Limb (tissue), 2 donors: Measurements from ENCODE around the gene DCBLD2.
A peak's percentile ranks its signal among the peaks of the same experiment; 100 is the strongest.

Experiments
- DNase-seq, 2 donors: peaks; one replicate each; pipeline ENCODE4 v3.0.0-alpha.2; 2016; ENCODE audit errors: extremely low spot score in 2 of 2

DCBLD2 gene, protein sequence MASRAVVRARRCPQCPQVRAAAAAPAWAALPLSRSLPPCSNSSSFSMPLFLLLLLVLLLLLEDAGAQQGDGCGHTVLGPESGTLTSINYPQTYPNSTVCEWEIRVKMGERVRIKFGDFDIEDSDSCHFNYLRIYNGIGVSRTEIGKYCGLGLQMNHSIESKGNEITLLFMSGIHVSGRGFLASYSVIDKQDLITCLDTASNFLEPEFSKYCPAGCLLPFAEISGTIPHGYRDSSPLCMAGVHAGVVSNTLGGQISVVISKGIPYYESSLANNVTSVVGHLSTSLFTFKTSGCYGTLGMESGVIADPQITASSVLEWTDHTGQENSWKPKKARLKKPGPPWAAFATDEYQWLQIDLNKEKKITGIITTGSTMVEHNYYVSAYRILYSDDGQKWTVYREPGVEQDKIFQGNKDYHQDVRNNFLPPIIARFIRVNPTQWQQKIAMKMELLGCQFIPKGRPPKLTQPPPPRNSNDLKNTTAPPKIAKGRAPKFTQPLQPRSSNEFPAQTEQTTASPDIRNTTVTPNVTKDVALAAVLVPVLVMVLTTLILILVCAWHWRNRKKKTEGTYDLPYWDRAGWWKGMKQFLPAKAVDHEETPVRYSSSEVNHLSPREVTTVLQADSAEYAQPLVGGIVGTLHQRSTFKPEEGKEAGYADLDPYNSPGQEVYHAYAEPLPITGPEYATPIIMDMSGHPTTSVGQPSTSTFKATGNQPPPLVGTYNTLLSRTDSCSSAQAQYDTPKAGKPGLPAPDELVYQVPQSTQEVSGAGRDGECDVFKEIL

DNA sequence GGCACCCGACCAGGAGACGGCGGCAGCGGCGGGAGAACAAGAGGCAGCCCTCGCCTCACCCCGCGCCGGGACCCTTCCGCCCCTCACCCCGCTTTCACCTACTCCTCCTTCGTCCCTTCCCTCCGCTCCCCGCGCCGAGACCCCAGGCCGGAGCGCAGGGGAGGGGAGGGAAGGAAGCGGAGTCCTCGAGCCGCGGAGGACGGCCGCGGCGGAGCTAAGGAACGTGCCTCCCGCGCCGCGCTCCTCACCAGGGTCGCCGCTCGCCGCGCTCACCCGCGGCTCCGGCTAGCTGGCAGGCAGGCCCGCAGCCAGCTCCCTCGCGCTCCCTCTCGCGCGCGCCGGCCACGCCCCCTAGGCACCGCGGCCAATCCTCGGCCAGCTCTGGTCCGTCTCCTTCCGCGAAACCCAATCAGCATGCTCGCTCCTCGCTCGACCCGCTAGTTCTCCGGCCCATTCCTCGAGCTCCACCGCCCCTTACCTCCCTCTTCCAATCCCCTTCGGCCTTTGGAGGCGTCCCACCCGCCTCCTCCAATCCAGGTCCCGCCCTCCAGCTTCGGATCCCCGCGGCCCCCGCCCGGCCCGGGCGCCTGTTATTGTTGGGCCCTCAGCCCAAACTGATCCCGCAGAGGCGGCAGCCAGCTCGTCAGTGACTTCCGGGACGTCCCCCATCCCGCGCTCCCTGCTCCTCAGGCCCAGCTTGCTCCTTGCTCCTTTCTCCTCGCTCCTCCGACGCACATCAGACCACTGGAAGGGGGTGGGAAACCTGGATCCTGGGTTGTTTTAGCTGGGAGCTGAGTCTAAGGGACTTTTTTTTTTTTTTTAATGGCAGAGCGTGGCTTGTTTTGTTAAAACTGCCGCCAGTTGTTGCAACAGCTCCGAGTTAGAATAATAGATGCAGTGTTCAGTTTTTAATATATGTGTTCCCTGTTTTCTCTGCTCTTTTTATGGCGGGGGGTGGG, at the start of gene DCBLD2:
DCBLD2 (minus strand) TSS at position 304 of the 959 bp plus-strand sequence. CDS start 369 bp downstream, outside the sequence.
- peak; percentile 98 to 99 for DNase-seq

DNA sequence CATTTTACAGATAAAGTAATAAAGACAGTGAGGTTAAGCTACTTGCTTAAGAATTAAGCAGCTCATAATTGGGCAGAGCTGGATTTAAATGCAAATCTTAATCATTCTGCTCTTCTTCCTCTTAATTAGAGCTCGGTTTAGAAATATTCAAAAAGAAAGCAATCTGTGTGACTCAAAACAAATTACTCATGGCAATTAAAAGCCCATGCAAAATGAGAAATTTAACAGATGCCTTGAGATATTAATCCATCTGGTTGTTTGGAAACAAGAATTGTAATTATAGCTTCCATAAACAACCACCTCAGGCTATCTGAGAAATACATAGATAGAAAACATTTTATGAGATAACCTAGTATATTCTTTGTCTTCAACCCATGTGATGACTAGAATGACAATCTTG, 44.2 kb upstream of the DCBLD2 start:
- DNase-seq, result no peak

DNA sequence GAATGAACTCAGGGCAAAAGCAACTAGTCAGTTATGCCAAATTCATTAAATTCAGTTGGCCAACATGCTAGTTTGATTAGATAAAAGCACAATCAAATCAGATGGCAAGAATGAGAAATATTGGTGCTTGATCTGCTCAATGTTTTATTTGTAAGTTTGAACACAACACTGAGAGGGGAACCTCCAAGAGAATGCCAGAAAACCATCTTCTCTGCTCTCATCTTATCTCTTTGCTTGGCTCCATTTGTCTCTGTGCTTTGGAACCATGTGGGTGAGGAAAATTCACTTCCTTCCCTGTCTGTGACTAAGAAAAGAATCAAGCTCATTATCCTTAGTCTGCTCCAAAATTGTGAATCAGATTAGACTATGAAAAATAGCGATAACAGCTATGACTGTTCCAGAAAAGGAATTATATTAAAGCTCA, 43.6 kb upstream of the DCBLD2 start:
- DNase-seq, result no peak

DNA sequence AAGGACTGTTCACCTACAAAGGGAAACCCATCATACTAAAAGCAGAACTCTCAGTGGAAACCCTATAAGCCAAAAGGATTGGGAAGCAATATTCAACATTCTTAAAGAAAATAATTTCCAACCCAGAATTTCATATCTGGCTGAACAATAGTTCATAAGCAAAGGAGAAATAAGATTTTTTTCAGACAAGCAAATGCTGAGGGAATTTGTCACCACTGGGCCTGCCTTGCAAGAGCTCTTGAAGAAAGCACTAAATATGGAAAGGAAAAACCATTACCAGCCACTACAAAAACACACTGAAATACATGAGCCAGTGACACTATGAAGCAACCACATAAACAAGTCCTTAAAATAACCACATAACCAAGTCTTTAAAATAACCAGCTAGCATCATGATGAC, 28.9 kb upstream of the DCBLD2 start:
- no peak for DNase-seq

DNA sequence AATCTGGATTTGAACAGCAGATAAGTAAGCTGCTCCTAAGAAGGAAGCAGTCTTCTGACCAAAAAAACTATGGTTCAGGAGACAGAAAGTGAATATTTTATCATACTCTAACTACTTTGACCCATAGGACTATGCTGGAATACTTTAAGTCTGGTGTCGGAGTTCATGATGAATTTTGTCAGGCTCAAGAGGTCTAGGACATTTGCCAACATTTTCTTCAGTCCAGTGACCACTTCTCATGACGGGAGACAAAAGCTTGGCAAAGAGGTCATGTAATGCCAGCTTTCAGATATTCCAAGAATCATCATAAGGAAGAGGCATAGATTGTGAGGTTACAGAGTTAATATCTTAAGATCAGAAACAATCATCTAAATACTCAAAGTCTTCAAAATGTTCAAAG, 20.5 kb upstream of the DCBLD2 start:
- no peak for DNase-seq

DNA sequence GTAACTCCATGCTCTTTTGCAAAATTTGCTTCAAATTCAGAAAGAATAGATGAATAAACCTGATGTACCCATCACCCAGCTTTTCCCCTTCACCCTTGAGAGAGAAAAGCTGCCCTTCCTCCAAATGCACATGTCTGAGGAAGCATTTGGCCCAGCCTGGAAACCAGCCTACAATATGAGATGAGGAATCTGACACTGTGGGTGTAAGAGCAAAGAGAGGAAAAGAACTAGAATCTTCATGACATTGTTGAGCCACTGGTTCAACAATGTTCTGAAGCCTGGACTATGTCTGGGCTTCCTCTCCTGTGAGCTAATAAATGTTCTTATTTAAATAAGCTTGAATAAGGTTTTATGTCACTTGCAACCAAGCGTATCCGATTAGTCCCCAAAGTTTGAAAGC, 18.7 kb upstream of the DCBLD2 start:
- no peak for DNase-seq

DNA sequence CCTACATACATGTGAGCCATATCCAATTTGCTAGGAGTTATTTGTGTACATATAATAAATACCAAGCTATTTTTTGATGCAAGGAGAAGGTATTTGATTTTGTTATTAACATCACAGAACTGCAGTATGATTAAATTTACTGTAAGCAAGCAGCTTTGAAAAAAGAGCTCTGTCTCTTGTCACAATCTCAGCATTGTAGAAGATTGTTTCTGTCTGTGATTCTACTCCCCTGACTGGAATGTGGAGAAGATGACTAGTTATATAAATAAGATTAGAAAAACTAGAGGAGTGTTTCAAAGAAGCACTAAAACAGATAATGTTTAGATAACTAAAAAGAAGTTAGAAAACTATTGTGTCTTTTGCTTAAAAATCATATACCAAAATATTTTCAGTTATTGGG, 17.1 kb upstream of the DCBLD2 start:
- no peak for DNase-seq

DNA sequence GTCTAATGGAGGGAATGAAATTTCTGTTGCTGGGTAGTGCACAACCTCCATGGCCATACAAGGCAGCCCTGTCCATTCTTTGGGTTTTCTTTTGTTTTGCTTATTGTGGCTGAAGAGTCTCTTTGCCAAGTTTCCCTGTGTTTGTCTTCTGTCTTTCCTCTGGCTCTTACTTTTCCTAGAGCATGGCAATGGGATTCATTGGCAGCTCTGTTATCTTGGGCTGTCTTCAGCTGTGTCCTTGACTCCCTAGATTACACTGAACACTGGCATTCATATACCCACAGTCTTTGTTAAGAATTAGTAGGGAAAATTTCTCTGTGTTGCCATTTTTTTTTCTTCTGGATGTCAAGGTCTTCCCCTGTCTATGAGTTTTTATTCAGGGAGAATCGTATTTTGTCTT, 16.1 kb upstream of the DCBLD2 start:
- DNase-seq, result no peak

DNA sequence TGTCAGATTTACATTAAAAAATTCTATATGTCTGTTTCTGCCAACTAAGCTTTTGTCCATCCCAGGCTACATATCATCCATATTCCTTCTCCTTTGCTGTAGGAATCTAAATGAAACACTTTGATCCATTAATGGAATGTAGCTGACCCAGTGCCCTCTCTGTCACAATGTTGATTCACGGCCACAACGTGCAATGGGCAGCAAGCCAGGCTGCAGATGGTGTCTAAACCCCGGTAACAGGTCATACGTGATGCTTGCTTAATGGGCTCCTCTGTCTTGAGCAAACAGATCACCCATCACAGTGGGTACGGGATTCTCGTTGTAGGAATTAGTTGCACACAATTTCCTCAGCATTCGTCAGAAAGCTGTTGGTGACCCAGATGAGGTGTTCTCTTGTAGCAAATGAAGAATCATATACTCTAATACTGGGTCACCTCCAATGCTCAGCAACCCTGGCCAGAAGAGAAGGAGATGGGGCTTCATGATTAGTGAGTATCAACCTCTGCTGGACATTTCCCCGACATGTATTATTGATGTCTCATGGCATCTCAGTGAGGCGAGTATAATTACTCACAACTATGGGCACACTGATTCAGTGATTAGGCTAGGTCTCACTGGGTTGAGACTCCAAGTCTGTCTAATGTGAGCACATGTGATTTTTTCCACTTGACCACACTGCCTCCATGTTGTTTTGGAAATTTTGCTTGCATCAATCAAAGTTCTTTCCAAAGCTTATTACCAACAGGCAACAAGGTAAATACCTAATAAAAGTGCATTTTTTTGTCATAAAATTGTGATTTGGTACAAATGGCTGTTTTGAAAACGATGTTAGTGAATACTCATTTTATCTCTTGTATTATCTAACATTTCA, 12.9 kb upstream of the DCBLD2 start:
- no peak for DNase-seq

DNA sequence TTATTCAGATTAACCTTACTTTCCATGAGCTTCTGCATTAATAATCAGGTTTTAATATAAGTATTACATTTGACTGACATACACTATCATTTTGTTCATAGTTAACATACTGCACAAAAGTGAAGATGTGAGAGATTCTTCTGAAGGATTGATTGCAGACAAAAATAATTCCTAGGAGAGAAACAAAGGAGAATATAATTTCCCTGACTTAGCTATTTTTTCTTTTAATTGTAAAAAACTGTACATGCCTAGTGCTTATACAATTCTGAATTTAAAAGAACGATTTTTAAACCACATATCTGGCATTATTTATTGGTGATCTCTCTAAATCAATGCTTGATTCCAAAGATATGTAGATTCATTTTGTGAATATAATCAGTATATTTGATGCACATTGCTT, 11.0 kb upstream of the DCBLD2 start:
- no peak for DNase-seq

DNA sequence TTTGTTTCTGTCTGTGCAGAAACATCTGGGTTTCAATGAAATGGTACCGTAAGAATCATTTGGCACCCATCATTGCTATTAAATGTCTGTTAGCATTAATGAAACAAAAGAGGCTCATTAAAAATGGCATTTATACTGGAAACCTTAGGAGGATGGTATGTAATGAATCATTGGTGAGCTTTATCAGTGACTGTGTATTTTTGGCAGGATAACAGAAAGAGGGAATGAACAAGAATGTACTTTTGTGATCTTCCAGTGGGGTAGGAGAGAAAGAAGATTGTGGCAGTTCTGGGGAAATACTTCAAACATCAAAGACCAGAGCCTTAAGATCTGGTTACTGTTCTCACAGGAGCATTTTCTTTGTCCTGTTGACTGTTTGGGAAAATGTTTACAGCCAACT, 4.7 kb upstream of the DCBLD2 start:
- DNase-seq, result no peak

DNA sequence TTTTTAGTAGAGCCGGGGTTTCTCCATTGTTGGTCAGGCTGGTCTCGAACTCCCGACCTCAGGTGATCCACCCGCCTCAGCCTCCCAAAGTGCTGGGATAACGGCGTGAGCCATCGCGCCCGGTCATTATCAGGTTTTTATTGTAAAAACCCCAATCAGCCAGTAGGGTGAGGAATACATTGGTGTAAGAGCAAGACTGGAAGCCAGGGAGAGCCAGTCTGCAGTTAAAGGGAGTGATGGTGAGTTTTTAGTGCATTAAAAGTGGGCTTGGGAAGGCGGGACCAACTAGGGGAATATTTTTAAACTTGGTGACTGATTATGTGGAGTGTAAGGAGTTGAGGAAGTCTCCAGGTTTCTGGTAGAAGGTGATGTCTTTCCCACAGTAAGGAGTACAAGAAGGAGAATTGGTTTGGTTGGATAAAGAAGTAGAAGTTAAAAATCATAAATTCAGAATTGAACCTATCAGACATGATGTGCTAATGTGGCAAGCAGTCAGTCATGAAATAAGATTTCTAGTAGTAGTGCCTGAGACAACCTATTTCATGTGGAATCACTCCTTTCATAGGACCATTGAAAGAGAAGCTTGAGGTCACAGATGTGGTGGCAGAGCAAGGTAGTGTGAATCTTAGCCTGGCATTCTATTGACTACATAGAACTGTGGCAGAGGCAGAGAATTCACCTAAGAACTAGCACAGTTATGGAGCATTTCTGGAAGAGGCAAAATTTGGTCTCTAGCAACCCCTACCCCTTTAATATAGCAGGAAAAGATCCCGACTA, 2.4 kb upstream of the DCBLD2 start:
- DNase-seq, result no peak

DNA sequence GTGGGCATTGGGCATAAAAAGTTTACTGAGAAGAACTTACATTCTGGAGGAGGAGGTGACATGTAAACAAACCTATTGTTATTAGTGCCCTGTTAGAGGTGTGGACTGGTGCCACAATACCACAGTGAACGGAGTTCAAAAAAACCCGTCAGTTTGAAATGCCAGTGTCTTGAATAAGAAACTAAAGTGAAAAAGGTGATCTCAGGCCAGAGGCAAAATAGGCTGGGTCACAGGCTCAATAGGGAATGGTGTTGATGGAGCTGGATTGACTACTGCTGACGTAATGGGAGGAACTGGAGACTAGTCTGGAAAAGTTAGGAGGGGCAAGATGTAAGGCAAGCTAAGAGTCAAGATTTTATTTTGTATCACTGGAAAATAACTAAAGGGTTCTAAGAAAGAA, 1.6 kb upstream of the DCBLD2 start:
- no peak for DNase-seq

DNA sequence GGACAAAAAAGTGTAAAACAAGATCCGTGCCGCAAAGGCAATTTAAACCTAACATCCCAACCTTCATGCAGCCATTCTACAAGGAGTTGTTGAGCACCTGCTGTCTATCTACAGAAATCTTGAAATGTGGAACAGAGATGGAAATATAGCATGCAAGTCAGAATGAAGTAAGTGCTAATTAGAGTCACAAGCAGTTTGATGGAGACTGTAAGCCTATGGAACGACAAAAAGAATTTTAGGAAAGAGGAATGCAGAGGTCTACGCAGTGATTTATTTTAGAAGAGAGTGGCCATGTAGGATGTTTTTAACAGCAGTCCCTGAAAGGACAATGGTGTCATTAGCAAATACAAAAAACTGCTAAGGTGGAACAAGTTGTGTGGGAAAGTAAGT, 851 bp upstream of the DCBLD2 start:
- DNase-seq, result no peak

DNA sequence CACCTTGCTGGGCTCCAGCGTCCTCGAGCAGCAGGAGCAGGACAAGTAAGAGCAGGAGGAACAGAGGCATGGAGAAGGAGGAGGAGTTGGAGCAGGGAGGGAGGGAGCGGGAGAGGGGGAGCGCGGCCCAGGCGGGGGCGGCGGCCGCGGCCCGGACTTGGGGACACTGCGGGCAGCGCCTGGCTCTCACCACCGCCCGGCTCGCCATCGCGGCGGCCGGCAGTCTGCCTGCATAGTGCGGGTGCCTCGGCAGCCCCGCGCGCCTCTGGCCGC, 440 bp downstream of the DCBLD2 start:
- DNase-seq, result peak in 1 of 2 donors; percentile 47

DNA sequence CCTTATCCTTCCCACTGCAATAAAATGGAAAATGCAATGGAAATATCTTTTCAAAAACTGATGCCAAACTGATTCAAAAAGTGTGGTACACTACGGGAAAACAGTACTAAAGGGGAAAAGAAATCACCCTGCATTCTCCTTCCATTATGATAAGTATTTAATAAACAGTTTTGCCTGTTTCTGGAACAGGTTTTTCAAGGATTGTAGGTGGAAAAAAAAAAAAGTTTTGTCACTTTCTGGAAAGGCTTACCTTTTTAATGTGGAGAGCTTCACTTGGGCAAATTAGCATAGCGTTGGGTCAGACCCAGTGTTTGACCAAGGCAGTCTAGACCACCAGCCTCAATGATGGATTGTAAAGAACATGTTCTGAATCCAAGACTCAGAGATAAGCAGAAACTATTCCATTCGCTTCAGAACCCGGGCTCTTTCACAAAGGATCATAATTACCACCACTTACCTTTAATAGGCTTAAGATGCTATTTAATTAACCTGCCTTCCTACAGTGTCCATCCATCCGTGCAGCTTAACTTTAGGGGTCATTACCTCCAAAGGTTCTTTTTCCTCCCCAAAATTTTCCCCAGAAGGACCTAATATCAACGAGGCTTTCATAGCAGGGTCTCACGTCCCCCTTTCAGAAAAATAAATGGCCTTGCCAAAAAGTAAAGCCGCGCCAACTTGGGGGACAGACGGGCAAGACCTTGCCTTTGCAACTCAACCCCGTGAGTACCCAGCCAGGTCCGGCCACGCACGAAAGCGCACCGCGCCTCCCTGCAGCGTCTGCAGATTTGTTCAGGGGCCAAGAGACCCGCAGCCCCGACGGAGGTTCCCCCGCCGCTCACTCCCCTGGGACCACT, 1.0 kb downstream of the DCBLD2 start:
- no peak for DNase-seq

DNA sequence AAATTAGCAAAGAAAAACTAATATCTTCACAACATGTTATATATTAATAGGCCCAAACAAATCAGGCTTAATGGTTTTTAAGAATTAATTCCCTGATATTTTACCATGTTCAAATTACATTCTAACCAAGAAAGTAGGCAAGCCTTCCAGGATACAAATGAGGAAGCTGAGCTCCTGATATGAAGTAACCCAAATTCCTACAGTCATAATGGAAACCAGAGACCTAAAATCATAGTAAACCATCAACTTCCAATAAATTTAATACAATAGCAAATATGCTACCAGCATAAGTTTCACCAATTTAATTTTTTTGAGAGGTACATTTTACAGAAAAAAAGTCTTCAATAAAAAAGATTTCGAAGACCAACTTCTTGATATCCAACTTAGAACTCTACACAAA, 3.8 kb downstream of the DCBLD2 start:
- no peak for DNase-seq

DNA sequence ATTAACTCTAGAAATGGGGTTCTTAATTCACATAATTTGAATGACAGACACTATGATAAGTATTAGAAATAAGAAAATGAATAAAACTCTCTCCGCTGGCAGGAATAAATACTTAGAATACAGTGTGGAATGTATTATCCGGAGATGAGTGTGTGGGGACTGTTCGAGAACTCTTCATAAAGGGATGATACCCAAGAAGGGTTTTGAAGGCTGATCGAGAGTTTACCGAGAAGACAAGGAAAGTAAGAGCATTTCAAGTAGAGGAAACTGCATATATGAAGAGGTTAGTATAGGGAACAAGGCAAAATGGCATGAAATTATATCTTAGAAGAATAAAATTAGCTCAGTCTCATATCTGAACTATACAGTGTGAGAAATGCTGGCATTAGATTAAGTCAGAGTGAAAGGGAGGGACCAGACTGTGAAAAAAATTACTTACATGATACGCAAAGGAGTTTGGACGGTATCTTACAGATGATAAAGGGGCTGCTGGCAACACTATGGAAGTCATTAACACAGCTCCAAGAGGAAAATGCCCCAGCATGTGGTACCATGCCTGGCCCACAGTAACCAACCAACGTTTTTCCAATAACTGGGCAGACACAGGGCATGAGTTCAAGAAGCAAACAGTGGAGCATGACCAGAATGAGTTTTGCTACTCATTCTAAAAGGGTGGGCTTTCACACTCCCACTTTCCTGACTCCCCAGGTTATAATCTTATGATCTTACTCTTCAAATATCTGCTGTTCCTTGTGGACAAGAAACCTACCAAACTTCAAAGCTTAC, 6.5 kb downstream of the DCBLD2 start:
- DNase-seq, result no peak

DNA sequence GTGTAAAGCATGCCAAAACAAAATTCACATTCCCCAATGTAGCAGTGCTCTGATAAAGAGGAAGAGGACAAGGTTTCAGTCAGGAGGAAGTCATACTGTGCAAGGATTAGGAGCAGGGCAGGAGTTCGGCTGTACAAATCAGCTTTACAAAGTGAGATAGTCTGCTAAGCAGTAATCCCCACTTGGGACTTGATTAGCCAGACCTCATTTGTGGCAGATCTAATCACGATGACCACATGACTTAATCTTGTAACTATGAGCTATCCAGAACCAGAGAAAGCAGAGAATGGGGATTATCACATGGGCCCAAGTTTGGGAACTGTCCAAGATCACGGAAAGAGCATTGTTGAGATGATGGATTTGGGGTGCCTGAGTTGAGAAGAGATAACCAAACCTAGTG, 7.8 kb downstream of the DCBLD2 start:
- no peak for DNase-seq
